SKM-1 treated with dmso at 0.1 percent for 144 hours (cell line): ENCODE measurements around the gene MR1.

Source experiments
- DNase-seq: peaks from one replicate; lab custom pipeline; 2025; ENCODE audit not compliant: unreplicated experiment; lab: John Stamatoyannopoulos, UW

MR1 gene

DNA sequence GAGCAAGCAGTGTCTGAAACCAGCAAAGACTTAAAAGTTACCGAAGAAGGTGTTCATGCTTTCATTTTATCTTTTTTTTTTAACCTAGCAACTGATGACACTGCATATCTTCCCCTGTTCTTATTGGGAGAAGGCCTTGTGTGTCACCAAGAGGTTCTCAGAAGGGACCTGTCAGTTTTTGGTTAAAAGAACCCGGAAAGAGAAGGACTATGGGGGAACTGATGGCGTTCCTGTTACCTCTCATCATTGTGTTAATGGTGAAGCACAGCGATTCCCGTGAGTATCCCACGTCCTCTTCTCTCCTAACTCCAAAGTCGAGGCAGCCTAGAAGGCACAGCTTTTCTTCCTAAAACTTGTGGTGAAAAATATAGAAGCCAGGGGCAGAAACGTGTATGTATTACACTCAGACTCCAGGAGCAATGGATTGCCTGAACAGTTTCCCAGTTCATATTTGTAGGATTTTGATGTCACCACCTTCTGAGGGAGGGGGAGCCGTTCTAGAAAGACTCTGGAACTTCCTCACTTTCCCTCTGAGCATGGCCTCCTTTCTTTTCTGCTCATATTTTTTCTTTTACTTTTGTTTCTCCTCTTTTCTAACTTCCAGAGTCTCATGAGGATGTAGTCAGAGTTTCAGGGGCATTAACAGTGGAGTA, at the start of gene MR1:
TSS of gene MR1 (plus strand) at position 185 of the 653 bp plus-strand sequence. CDS start at position 210, 25 bp downstream.
- peak; percentile 97 for DNase-seq

DNA sequence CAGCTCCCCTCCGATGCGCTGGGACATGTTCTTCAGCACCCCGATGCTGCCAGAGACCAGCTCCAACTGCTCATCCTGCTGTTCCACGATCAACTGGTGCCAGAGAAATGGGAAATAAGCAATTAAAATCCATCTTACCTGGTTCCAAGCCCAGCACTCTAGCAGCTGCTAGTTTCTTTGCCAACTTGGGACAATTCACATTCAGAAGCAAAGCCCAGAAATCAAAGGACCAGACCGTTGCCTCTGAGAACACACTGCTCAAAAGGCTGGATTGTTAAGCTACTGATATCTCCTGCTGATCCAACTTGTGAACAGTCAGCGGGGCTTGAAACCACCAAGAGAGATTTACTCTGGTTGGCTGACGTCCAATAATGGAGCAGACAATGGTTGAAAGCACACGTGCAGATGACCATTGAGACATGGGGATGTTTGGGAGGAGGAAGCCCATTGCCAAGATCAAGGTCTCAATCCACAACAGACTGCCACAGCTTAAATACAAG, 45.5 kb upstream of the MR1 start:
- DNase-seq: no peak

DNA sequence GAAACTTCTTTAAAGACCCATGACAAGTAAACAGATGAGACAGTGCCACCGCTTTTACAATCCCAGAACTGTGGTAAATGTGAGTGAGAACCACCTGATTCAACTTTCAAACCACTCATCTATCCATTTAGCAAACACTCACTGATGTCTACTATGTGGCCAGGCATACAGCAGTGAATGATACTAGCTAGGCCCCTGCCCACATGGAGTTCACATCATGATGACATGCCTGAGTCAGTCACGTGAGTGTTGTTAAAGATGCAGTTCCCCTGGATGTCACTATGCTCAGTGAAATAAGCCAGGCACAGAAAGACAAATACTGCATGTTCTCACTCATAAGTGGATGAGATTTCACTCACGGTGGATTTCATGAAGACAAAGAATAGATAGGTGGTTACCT, 39.5 kb upstream of the MR1 start:
- DNase-seq: no peak

DNA sequence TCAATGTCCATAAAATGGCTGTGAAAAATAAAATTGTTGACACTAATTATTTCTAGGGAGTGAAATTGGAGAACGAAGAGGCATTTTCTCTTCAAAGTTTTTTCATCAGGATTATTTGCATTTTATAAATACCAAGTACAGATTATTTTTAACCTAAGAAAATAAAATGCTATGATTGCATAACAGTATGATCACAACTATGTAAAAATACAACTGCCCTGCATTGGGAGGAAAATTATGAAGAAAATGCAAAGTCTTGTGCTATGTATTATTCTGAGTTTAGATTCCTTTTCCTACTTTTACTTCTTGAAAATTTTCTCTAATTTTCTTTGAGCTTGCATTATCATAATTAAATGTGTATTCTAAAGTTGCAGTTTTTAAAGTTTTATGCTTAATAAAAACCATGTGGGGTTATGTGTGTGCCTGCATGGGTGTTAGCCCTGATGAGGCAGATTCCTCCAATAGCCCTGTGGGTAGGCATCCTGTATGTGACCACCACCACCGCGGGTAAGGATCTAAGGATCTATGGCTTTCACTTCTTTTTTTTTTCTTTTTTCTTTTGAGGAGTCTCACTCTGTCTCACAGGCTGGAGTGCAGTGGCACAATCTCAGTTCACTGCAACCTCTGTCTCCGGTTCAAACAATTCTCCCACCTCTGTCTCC, 35.8 kb upstream of the MR1 start:
- no peak for DNase-seq

DNA sequence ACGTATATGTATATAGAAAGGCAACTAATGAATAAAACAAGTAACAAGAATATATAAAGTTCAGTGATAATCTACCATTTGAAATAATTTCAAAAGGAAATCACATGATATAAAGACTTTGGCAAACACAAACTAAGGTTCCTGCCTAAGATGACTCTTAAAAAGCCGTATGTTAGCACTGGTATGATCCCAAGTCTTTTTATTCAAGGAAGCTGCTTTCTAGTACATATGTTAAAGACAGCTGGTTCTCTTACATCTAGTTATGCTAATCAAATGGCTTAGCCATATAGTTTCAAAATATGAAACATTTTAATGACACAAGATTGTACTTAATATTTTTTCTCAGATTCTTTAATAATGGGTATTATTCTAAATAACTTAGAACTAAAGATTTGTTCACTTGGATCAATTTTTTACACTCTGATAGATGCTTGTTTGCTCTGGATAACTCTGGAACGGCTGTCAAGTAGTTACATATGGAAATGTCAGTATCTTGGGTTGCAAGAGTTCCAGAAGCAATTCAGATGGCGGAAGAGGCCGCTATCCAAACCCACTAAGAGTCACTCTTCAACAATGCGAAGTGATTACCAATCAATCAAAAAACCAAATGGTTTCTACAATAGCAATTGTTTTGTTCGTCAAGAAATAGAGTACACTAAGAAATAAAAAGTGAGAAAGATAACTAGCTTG, 32.5 kb upstream of the MR1 start:
- DNase-seq: no peak

DNA sequence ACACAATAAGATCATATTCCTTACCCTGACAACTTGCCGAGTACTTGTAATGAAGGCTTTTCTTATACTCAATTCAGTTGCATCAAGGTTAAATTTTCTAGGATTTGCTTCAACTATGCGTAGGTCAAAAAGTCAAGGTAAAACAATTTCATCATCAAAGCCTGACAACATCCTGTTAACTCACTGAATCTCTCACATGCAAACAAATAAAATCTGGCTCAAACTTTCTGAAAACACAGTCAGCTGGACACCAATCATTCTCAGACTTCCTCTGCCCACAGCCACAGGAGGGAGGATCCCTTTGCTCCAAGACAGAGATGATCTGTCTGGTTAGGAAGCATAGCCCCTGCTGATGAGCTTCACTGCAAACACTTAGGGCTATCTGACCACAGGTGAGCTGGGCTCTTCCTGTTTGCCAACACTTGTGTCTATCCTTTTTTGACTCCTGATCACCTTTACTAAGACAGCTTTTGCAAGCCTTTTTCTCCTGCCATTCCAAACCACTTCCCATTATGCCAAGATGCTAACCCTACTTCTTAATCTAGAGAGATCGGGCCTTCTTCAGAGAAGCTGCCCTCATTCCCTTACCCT, 31.1 kb upstream of the MR1 start:
- DNase-seq: no peak

DNA sequence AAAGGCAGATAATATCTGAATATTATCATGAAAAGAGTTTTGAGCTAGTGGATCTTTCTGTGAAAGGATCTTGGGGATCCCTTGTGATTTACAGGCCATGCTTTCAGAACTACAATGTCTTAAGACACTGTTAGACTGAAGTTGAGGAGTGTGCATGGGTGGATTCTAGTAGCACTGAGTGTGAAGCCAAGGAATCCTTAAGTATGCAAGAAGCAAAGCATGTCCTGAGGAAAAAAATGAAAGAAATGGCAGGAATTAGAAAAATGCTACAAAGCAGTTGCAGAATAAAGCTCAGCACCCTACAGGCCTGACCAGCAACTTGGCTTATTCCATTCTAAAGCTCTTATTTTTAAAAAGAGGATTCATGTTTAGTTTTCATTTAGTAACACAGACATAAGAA, 23.0 kb upstream of the MR1 start:
- DNase-seq: no peak

DNA sequence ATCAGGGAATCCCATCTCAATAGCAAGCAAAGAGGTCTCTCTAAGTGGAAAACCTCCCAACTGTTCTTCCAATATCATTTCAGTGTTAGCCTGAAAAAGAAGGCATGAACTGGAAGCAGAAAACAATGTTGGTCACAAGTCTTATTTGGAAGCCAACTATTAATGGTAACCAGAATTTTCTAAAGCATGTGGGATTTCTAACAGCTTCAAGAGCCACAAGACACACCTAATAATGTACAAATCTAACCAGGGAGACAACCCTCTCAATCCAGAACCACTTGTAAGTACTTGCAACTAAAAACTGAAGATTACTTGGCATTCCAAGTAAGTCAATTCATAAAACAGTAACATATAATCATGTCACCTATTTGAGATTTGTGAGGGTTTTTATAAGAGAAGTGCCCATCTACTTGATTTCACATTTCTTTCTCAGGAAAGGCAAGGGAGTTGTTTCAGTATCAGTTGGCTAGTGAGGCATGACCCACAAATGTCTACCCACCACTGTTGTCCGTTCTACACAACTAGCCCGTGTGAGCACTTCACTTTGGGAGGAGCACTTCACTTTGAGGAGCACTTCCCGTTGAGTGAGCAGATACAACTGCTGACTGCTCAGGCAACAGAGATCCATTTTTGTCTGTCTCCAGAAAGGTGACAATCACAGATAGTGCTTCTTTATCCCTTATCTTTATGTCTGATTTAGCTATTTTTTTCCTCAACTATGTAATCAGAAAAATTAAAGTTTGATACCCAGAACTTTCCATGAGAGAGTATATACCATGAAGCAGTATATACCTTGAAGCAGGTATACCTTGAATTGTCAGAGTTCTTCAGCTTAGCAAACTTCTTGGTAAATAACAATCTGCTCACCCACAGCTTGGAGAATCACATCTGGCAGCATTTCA, 22.2 kb upstream of the MR1 start:
- no peak for DNase-seq

DNA sequence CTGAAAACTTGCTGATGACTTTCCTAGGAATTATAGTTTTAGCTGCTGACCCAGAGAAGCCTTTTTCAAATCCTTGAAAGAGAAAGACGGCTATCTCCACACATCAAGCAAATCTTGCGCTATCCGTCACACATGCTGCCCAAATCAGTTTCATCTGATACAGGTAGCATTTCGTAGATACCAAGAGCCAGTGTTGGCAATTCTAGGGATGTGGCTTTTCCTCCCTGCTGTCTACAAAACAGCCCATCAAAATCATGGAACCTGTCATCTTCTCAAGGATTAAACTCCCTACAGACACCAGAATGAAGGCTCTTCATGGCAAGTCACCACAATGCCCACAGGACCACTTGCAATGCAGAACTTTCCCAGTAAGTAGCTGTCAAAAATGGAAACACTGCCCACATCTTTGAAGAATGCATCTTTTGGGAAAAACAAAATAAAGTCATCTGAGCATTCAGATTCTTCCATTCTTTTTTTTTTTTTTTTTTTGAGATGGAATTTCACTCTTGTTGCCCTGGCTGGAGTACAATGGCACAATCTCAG, 21.5 kb upstream of the MR1 start:
- no peak for DNase-seq

DNA sequence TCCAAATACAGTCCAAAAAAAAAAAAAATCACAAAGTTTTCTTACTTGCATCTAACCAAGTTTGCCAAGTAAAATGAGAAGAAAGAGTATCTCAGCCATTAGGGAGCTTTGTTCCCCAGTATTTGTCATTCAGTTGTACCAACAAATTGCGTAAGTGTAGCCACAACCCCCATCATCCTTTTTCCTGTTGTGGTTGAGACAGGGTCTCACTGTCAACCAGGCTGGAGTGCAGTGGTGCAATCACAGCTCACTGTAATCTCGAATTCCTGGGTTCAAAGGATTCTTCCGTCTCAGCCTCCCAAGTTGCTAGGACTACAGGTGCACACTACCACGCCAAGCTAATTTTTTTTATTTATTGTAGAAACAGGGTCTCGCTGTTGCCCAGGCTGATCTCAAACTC, 20.6 kb upstream of the MR1 start:
- peak; percentile 77 for DNase-seq

DNA sequence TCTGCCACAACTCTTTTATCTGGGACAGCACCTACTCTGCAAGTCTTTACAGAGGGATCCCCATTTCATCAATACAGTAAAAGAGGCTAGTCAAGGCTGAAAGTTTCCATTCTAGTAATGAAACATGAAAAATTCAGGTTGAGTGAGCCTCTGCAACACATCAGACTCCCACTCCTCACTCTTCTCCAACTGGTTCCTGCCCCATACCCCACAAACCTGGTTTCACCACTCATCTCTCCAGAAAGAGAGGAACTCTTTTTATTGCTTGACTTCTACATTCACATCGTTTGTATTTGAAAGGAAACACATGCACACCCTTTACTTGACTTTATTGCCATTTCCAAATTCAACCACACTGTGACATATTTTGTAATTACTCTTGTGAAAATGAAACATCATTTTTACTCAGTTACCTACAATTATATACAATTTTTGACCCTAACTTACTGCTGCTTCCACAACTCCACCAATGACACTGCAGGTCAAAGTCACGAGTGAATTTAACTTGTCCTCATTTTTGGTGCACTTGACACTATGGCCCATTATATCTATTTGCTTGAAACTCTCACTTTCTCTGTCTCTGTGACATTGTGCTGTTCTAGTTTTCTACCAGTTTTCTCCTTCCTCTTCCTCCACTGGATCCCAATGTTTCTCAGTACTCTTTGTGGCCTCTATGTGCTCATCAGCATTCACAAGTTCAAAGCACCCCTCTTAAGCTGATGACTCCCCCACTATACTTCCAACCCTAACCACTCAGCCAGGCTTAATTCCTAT, 19.1 kb upstream of the MR1 start:
- peak; percentile 78 for DNase-seq

DNA sequence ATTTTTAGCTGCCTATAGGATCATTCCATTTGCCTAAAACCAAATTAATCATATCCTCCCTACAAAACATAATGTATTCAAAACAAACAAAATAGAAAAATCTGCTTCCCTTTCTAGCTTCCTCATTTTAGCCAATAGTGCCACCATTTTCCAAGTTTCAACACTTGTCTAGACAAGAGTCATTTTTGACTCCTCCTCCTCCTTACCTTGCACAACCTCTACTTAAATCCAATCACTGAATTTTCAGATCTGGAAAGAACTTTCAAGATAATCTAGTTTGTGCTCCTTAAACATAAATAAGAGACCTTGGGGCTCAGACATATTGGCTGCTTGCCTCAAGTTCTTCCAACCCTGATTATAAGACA, 18.6 kb upstream of the MR1 start:
- DNase-seq: peak; percentile 98

DNA sequence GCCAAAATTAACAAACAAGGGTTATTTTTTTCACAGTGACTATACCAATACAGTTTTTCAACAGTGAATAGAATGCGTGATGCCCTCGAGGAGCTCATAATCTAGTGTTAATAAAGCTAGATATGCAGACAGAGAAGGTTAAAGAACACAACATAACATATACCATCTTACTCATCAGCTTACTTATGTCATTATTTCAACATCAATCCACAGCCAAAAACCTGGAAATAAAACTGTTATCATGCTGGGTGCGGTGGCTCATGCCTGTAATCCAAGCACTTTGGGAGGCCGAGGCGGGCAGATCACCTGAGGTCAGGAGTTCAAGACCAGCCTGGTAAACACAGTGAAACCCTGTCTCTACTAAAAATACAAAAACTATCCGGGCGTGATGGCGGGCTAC, 17.2 kb upstream of the MR1 start:
- DNase-seq: no peak

DNA sequence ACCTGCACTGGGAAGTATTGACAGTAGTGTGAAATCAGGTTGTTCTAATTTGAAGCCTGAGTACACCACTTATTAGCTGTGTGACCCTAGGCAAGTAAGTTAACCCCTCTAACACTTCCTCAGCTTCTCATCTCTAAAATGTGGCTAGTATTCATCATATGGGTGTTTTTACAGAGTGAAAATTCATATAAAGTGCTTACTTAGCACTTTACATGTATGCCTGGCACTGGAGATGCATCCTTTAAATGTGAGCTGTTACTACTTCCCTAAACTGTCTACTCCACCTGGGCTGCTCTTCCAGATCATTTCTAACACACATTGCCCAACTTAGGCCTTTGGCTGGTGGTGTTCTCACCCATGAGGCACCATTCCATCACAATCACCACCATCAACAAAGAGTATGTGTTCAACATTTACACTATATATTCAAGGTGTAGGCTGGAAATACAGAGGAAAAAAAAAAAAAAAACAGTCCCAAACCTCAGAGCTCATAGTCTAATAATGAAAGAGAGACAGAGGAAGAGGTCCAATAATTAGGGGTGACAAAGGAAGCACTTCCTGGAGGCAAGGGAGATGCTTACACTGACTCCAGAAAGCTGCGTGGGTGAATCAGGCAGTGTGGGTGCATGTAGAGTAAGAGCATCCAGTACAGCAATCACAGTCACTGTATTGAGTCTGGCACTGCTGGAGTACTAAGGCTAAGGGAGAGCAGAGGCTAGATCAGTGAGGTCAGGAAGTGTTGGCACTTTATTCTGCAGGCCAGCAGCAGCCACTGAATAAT, 14.7 kb upstream of the MR1 start:
- no peak for DNase-seq

DNA sequence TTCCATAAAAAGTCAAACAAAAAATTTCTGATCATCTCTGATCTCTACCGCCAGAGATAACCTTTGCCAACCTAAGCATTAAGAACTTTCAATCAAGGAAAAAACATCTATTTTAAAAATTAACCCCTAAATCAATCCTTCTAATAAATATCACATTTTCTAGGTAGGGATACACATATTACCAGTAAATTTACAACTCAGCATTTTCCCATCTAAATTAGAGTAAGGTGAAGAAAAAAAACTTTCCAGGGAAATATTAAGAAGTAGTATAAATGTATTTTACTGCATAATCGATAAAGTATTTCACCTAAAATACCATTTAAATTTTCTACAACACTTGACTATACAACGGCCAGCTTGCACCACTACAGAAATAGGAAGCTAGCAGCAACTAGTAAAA, 12.6 kb upstream of the MR1 start:
- DNase-seq: no peak

DNA sequence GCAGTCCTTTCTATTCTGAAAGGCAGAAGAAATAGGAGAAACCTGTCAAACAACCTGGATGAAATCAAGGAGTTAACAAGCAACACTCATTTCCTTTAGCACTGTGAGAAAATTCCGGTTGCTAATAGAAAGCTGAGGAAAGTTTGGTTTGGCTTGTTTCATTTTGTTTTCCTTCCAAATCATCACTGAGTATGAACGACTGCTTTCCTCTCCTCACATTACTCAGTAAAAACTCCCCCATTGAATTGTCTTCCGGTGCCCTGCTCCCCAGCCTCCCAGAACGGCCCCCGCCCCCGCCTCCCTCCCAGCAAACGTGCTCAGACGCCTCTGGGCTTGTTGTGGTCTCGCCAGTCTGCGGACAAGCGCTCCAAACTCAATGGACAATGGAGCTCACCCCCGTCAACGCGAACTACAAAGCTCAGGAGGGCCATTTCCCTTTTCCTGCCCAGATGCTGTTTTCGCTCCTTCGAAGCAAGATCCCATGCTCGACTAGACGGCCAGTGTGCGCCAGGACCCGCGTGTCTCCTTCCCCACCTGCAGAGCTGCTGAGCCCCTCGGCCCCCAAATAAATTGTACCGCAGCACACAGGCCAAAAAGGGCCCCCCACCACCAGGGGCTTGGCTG, 11.9 kb upstream of the MR1 start:
- peak; percentile 34 for DNase-seq

DNA sequence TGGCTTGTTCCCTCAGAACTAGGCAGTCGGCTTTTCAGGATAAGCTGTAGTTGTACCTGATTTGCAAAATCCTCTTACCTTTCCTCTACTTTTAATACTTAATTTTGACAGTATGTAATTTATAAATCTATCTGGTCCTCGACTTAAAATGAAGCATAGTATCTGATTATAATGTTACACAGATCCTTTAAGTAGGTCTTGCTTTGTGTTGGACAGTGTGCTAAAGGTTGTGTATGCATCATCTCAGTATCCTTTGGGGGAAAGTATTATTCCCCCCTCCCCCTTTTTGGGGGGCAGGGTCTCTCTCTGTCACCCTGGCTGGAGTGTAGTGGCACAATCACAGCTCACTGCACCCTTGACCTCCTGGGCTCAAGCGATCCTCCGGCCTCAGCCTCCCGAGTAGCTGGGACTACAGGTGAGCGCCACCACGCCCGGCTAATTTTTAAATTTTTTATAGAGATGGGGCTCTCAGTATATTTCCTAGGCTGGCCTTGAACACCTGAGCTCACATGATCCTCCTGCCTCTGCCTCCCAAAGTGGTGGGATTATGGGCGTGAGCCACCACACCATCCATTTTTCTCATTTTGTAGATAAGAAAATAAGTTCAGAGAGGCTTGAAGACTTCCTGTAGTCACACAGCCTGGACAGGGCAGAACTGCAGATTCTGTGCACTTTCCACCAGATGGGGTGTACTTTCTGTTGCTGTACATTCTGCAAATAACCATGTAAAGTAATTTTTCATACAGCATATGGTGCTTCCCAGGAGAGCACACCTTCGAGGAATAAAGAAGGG, 10.3 kb upstream of the MR1 start:
- DNase-seq: no peak

DNA sequence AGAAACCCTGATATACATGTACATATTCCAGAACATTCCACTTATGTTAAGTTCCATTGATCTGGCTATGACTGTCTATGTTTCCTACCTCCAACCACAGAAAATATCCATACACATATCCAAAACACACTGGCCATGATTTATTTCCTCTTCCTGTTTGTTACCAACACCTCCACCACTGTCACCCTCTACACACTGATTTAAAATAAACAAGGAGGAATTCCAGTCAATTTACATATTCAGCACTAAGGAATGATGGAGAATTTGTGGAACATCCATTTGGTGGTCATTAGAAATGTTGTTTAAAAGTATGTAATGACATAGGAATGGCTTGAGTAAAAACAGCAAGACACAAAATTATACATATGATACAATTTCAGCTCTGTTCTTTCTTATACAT, 5.6 kb upstream of the MR1 start:
- no peak for DNase-seq
